Right lobe of liver (tissue), 6 donors: ENCODE measurements around the gene NEMP2. TPM values are rescaled to one million over a fixed set of nuclear protein-coding genes. Genes with fewer than 3 reads are reported as not detected.

Source experiments
- ATAC-seq, 4 donors: fragments of 200-7000 bp; cut with Tn5 transposase; one replicate each; pipeline ENCODE4 v1.9.1; 2020; ENCODE audit warnings: mild to moderate bottlenecking in 4 of 4, moderate library complexity in 4 of 4
- DNase-seq, 3 donors: peaks; one replicate each; pipeline ENCODE4 v3.0.0-alpha.2; 2020
- H3K27ac ChIP-seq, 3 donors: fragments of 200-600 bp; one replicate each; pipeline ENCODE4 v1.8.0; 2022
- H3K27me3 ChIP-seq, 2 donors: fragments of 200-600 bp; one replicate each; pipeline ENCODE4 v1.8.0; 2022
- H3K36me3 ChIP-seq, 4 donors: fragments of 200-600 bp; sonication (generic) in 1 of 4; one replicate each; pipeline versions ENCODE4 v1.5.1 to v1.8.0; 2017 to 2022; ENCODE audit warnings: control low read depth in 1 of 4
- H3K4me1 ChIP-seq, 4 donors: fragments of 200-600 bp; sonication (generic) in 1 of 4; one replicate each; pipeline versions ENCODE4 v1.5.1 to v1.8.0; 2017 to 2022; ENCODE audit warnings: control low read depth in 1 of 4
- H3K4me3 ChIP-seq, 3 donors: fragments of 200-600 bp; one replicate each; pipeline ENCODE4 v1.8.0; 2022
- H3K9me3 ChIP-seq, 4 donors: fragments of 200-600 bp; sonication (generic) in 1 of 4; one replicate each; pipeline versions ENCODE4 v1.5.1 to v1.8.0; 2017 to 2022; ENCODE audit warnings: control low read depth in 1 of 4
- POLR2A ChIP-seq: fragments of 450-650 bp; IDR thresholded peaks from one replicate; pipeline ENCODE4 v1.6.1; 2017; ENCODE audit warnings: antibody characterized with exemption, mild to moderate bottlenecking
- WGBS: methylation state at CpG from one replicate; pipeline ENCODE4 v1.1.6; 2018; ENCODE audit warnings: low coverage, low lambda C conversion rate; ENCODE audit not compliant: insufficient coverage; ENCODE audit errors: missing lambda C conversion rate; 5-methylcytosine and 5-hydroxymethylcytosine counted together
- intact Hi-C, 2 donors: fragments of 100-400 bp; cut with DNase I; formaldehyde crosslinking; loops; one replicate each; pipeline versions ENCODE4 v1.11.2 to v1.14.1; 2022
- total RNA-seq, 6 experiments: library from RNA; depleted of rRNA in 2 of 6; stranded (reverse); fragments of >200 nt in 2 of 6; fragmentation: NEBNext Ultra II Directional in 3 of 6; extraction: Animal tissue kit (Norgen Biotek cat#: 25700) in 3 of 6; gene quantifications; one replicate each; pipeline versions ENCODE4 v1.1.0 to v1.2.4, GENCODE V29; 2016 to 2023
- TF ChIP-seq, protein P1 (sequence below), 4 donors: fragments of 200-600 bp in 3 of 4; fragments of 450-650 bp in 1 of 4; IDR thresholded peaks; one replicate each; pipeline versions ENCODE4 v1.5.1 to v1.8.0; 2016 to 2022; ENCODE audit warnings: antibody characterized with exemption in 4 of 4, mild to moderate bottlenecking in 2 of 4
- donor health status: DM: no; HTN: yes; CAD: no.
- donor health status: DM: no; HTN: no; CAD: no.
- donor health status: DM: no; HTN: no; CAD: no.
- donor health status: DM: no; HTN: yes; CAD: no.
- donor health status: DM: no; HTN: yes; CAD: no.

NEMP2 gene
- total RNA-seq, 6 experiments from 2014 or later = 2.0 to 4.1 (median 2.7) TPM

- H3K36me3 ChIP-seq = no peaks in the 10 kb centered on the region
- intact Hi-C loops = loop anchor here in 1 of 2 donors (10.0 kb wide), 1 partner anchor 117 kb away; no protein-coding TSS in a partner anchor
- no peaks in the 10 kb centered on the region for H3K27me3 ChIP-seq
- ATAC-seq = no peak
- TF ChIP-seq, protein P1, sequence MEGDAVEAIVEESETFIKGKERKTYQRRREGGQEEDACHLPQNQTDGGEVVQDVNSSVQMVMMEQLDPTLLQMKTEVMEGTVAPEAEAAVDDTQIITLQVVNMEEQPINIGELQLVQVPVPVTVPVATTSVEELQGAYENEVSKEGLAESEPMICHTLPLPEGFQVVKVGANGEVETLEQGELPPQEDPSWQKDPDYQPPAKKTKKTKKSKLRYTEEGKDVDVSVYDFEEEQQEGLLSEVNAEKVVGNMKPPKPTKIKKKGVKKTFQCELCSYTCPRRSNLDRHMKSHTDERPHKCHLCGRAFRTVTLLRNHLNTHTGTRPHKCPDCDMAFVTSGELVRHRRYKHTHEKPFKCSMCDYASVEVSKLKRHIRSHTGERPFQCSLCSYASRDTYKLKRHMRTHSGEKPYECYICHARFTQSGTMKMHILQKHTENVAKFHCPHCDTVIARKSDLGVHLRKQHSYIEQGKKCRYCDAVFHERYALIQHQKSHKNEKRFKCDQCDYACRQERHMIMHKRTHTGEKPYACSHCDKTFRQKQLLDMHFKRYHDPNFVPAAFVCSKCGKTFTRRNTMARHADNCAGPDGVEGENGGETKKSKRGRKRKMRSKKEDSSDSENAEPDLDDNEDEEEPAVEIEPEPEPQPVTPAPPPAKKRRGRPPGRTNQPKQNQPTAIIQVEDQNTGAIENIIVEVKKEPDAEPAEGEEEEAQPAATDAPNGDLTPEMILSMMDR (IDR thresholded peaks at IDR 0.05) = no peak
- no peak for TF ChIP-seq POLR2A
- whole genome bisulfite sequencing = 87% methylated on average over 3 of the region's 3 CpGs
- no peaks in the 10 kb centered on the region for H3K9me3 ChIP-seq
- DNase-seq = no peak
- no peak overlapping the region for H3K27ac ChIP-seq
- H3K4me1 ChIP-seq = peaks cover 0 to 12% (median 4%) of the 10 kb centered on the region in 4 donors
- H3K4me3 ChIP-seq = no peak overlapping the region
These were observed 32.7 kb downstream of the NEMP2 start for GRCh38 chr2:190501702-190502407.

GRCh38 chr2:190501231-190501630, 33.3 kb downstream of the NEMP2 start:
- H3K4me1 ChIP-seq = peaks cover 0 to 12% (median 4%) of the 10 kb centered on the region in 4 donors
- H3K9me3 ChIP-seq = no peaks in the 10 kb centered on the region
- no peaks in the 10 kb centered on the region for H3K36me3 ChIP-seq
- intact Hi-C loops = loop anchor here in 1 of 2 donors (10.0 kb wide), 1 partner anchor 116 kb away; no protein-coding TSS in a partner anchor
- H3K27ac ChIP-seq = no peak overlapping the region
- ATAC-seq = no peak
- TF ChIP-seq POLR2A = no peak
- TF ChIP-seq, protein P1 (IDR thresholded peaks at IDR 0.05) = no peak
- no peaks in the 10 kb centered on the region for H3K27me3 ChIP-seq
- H3K4me3 ChIP-seq = no peak overlapping the region
- no peak for DNase-seq
- 81% methylated on average over 5 of the region's 5 CpGs for WGBS

GRCh38 chr2:190500054-190500502, 34.4 kb downstream of the NEMP2 start:
- peak; percentile 23 to 65 (median 46) for DNase-seq
- Histone ChIP-seq H3K36me3 (no peaks in the 10 kb centered on the region), H3K4me3 (peak overlapping the region in 1 of 3 donors; percentile 26), H3K9me3 (no peaks in the 10 kb centered on the region), H3K4me1 (peaks cover 0 to 12% (median 4%) of the 10 kb centered on the region in 4 donors), H3K27ac (peak overlapping the region in 2 of 3 donors; percentile 20 to 34), H3K27me3 (no peaks in the 10 kb centered on the region)
- 21% methylated on average over 3 of the region's 7 CpGs for WGBS
- peak; percentile 92 to 94 (median 93) for ATAC-seq
- intact Hi-C loops = loop anchor here in 1 of 2 donors (10.0 kb wide), 1 partner anchor 115 kb away; no protein-coding TSS in a partner anchor
- TF ChIP-seq, protein P1 (IDR thresholded peaks at IDR 0.05) = peak in 1 of 4 donors; percentile 12
- TF ChIP-seq POLR2A = no peak

GRCh38 chr2:190499273-190499672, 35.2 kb downstream of the NEMP2 start:
- no peak overlapping the region for H3K4me3 ChIP-seq
- DNase-seq (no peak), ATAC-seq (no peak)
- H3K4me1 ChIP-seq = peaks cover 0 to 12% (median 4%) of the 10 kb centered on the region in 4 donors
- intact Hi-C loops = no loop called here
- H3K9me3 ChIP-seq = no peaks in the 10 kb centered on the region
- H3K36me3 ChIP-seq = no peaks in the 10 kb centered on the region
- no peaks in the 10 kb centered on the region for H3K27me3 ChIP-seq
- TF ChIP-seq, protein P1 (IDR thresholded peaks at IDR 0.05) = no peak
- no peak for TF ChIP-seq POLR2A
- H3K27ac ChIP-seq = no peak overlapping the region
- WGBS = 88% methylated on average over 1 of the region's 1 CpG
